GM13976 (cell line): ENCODE measurements around the gene CHRNA5.

Experiments used
- DNase-seq: peaks from one replicate; pipeline ENCODE4 v3.0.0; 2012; ENCODE audit warnings: low spot score
- in situ Hi-C: fragments of 300-500 bp; cut with MboI; formaldehyde crosslinking; loops from one replicate; pipeline ENCODE4 v1.12.0; 2022; ENCODE audit warnings: low sequenced_read_pairs, mixed read lengths, inconsistent platforms; ENCODE audit not compliant: unreplicated experiment
- TF ChIP-seq, protein P1 (sequence below): IDR thresholded peaks from 2 replicates; pipeline ENCODE4 v1.5.1; 2012; ENCODE audit warnings: borderline replicate concordance, mild to moderate bottlenecking; ENCODE audit not compliant: insufficient read depth; ENCODE audit errors: extremely low read depth, missing control alignments, control extremely low read depth

Gene CHRNA5

GRCh38 chr15:78624651-78625590, 59.6 kb downstream of the CHRNA5 start:
- TF ChIP-seq, protein P1, sequence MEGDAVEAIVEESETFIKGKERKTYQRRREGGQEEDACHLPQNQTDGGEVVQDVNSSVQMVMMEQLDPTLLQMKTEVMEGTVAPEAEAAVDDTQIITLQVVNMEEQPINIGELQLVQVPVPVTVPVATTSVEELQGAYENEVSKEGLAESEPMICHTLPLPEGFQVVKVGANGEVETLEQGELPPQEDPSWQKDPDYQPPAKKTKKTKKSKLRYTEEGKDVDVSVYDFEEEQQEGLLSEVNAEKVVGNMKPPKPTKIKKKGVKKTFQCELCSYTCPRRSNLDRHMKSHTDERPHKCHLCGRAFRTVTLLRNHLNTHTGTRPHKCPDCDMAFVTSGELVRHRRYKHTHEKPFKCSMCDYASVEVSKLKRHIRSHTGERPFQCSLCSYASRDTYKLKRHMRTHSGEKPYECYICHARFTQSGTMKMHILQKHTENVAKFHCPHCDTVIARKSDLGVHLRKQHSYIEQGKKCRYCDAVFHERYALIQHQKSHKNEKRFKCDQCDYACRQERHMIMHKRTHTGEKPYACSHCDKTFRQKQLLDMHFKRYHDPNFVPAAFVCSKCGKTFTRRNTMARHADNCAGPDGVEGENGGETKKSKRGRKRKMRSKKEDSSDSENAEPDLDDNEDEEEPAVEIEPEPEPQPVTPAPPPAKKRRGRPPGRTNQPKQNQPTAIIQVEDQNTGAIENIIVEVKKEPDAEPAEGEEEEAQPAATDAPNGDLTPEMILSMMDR: no peak
- in situ Hi-C loops: no loop called here
- DNase-seq: no peak

DNA sequence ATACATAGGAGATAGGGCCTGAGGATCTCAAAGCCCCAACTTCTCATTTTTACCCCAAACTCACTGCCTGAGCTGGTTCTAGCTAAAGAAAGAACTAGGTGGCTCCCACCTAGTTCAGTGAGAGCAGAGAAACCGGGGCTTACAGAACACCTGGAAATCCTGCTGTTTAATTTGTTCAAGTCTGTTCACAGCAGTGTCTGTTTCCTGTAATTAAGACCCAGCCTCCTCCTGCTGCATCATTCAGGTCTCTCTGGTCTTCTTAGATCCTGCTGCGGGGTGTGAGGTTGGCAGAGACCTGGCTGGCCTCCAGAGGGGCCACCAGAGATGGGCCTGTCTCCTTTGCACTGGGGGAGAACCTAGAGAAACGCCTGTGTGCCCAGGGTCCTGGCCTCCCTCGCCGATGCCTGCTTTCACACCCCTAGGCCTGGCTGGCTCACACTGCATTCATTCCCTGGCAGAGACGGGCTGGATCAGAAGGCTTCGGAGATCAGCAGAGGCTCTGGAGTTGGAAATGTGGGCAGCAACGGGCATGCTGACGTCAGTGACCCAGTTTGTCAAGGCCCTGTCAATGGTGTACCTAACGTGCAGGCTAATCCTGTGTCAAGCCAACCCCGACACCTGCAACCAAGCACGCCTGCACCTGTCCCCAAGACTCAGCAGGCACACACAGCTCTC, 60.4 kb downstream of the CHRNA5 start:
- DNase-seq: no peak
- TF ChIP-seq, protein P1: no peak
- in situ Hi-C loops: no loop called here

DNA sequence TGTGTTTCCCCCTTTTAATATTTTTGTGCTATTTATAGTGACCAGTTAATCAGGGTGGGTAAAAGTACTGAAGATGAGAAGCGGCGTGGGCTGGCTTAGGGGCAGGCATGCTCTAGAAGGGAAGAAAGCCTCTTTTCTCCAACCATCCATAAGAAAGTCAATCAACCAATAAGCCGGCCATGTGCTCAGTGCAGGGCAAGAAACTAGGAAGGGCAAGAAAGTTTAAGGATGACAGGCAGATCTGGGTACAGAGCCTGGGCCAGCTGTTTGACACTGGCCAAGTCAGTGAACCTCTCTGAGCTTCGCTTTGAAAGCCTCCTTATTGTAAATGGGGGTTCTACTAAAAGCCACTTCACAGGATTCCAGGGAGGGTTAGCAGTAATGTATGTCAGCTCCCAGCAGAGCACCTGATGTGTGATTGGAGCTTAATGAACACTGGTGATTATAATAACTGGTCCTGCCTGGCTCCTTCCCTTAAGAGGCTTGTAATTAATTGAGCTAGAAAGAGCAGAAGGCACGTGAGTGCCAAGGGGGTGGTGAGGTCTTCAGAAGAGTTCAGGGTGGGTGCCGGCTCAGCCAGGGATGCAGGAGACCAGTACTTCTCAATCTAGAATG, 61.2 kb downstream of the CHRNA5 start:
- TF ChIP-seq, protein P1: no peak
- in situ Hi-C loops: no loop called here
- no peak for DNase-seq

GRCh38 chr15:78627348-78627747, 62.0 kb downstream of the CHRNA5 start:
- DNase-seq: no peak
- in situ Hi-C loops: no loop called here
- TF ChIP-seq, protein P1: no peak

GRCh38 chr15:78628227-78628626, 62.9 kb downstream of the CHRNA5 start:
- no peak for DNase-seq
- TF ChIP-seq, protein P1: no peak
- in situ Hi-C loops: no loop called here

GRCh38 chr15:78629031-78629715, 63.9 kb downstream of the CHRNA5 start:
- in situ Hi-C loops: no loop called here
- TF ChIP-seq, protein P1: no peak
- DNase-seq: no peak
